Neural cell (in vitro differentiated cells): Measurements from ENCODE around the gene EFCAB8. TPM values are rescaled to one million over a fixed set of nuclear protein-coding genes. Genes with fewer than 3 reads are reported as not detected.

Experiments
- H2AFZ ChIP-seq: fragments of 200-600, 300-800 bp; sonication (generic), shearing (Covaris generic); 2 replicates; pipeline ENCODE4 v1.6.0; 2014; ENCODE audit warnings: low read depth, mild to moderate bottlenecking, antibody characterized with exemption, low read length, moderate library complexity
- H3F3A ChIP-seq: fragments of 200-600 bp; shearing (Covaris generic); 2 replicates; pipeline ENCODE4 v1.6.1; 2016; ENCODE audit warnings: mild to moderate bottlenecking, moderate library complexity, mixed read lengths, antibody characterized with exemption, low read length; ENCODE audit not compliant: insufficient read depth, poor library complexity, severe bottlenecking
- H3K27ac ChIP-seq: fragments of 200-600, 300-800 bp; sonication (generic), shearing (Covaris generic); 2 replicates; pipeline ENCODE4 v1.5.1; 2014; ENCODE audit warnings: mild to moderate bottlenecking, low read length, moderate library complexity
- H3K27me3 ChIP-seq: fragments of 300-800, 200-600 bp; sonication (generic), shearing (Covaris generic); 2 replicates; pipeline ENCODE4 v1.6.0; 2014; ENCODE audit warnings: mild to moderate bottlenecking, low read depth, low read length, moderate library complexity; ENCODE audit not compliant: insufficient read depth
- H3K36me3 ChIP-seq: fragments of 300-800, 200-600 bp; sonication (generic), shearing (Covaris generic); 2 replicates; pipeline ENCODE4 v1.5.1; 2014; ENCODE audit warnings: mild to moderate bottlenecking, antibody characterized with exemption, low read length, moderate library complexity; ENCODE audit not compliant: insufficient read depth
- H3K4me2 ChIP-seq: fragments of 300-800, 200-600 bp; sonication (generic), shearing (Covaris generic); 2 replicates; pipeline ENCODE4 v1.6.0; 2014; ENCODE audit warnings: mild to moderate bottlenecking, low read length
- H3K4me3 ChIP-seq: fragments of 300-800, 200-600 bp; sonication (generic), shearing (Covaris generic); 2 replicates; pipeline ENCODE4 v1.5.1; 2014; ENCODE audit warnings: mild to moderate bottlenecking, low read length, moderate library complexity
- H3K79me2 ChIP-seq: fragments of 200-600 bp; shearing (Covaris generic); replicated peaks from 2 replicates; pipeline ENCODE4 v1.6.0; 2014; ENCODE audit warnings: mild to moderate bottlenecking, low read length, moderate library complexity; ENCODE audit not compliant: insufficient read depth
- H3K9ac ChIP-seq: fragments of 300-800, 200-600 bp; sonication (generic), shearing (Covaris generic); 2 replicates; pipeline ENCODE4 v1.6.1; 2016; ENCODE audit warnings: mild to moderate bottlenecking, low read length, mixed read lengths
- H3K9me2 ChIP-seq: fragments of 200-600 bp; shearing (Covaris generic); 2 replicates; pipeline ENCODE4 v1.6.1; 2016; ENCODE audit warnings: mild to moderate bottlenecking, low read length, mixed read lengths; ENCODE audit not compliant: insufficient read depth
- H3K9me3 ChIP-seq: fragments of 200-600, 300-800 bp; sonication (generic), shearing (Covaris generic); 2 replicates; pipeline ENCODE4 v1.6.1; 2016; ENCODE audit warnings: mild to moderate bottlenecking, mixed run types, low read length, moderate library complexity, mixed read lengths
- H4K20me1 ChIP-seq: fragments of 200-600 bp; shearing (Covaris generic); 2 replicates; pipeline ENCODE4 v1.6.1; 2016; ENCODE audit warnings: mild to moderate bottlenecking, mixed run types; ENCODE audit not compliant: insufficient read depth
- CTCF ChIP-seq: fragments of 450-650 bp; IDR thresholded peaks from 2 replicates; pipeline ENCODE4 v1.5.1; 2014; ENCODE audit warnings: antibody characterized with exemption, mild to moderate bottlenecking, moderate library complexity; ENCODE audit not compliant: poor library complexity, severe bottlenecking
- EP300 ChIP-seq: fragments of 450-650 bp; conservative IDR thresholded peaks from 2 replicates; pipeline ENCODE4 v1.6.1; 2014; ENCODE audit warnings: antibody characterized with exemption, mild to moderate bottlenecking, moderate library complexity; ENCODE audit not compliant: poor library complexity, severe bottlenecking
- EZH2 ChIP-seq: fragments of 200-600, 300-800 bp; shearing (Covaris generic), sonication (generic); IDR thresholded peaks from 2 replicates; pipeline ENCODE4 v1.6.1; 2014; ENCODE audit warnings: antibody characterized with exemption, low read length, borderline replicate concordance, mild to moderate bottlenecking; ENCODE audit not compliant: insufficient read depth, poor library complexity, severe bottlenecking
- MXI1 ChIP-seq: fragments of 450-650 bp; conservative IDR thresholded peaks from 2 replicates; pipeline ENCODE4 v1.6.1; 2014; ENCODE audit warnings: antibody characterized with exemption, mild to moderate bottlenecking; ENCODE audit not compliant: poor library complexity, severe bottlenecking
- POLR2AphosphoS5 ChIP-seq: IDR thresholded peaks from 2 replicates; pipeline ENCODE4 v1.6.1; 2012
- RAD21 ChIP-seq: fragments of 450-650 bp; conservative IDR thresholded peaks from 2 replicates; pipeline ENCODE4 v1.6.1; 2014; ENCODE audit warnings: antibody characterized with exemption, mild to moderate bottlenecking, moderate library complexity
- SMC3 ChIP-seq: fragments of 450-650 bp; conservative IDR thresholded peaks from 2 replicates; pipeline ENCODE4 v1.6.1; 2014; ENCODE audit warnings: antibody characterized with exemption, mild to moderate bottlenecking, moderate library complexity; ENCODE audit not compliant: poor library complexity
- TAF1 ChIP-seq: IDR thresholded peaks from 2 replicates; pipeline ENCODE4 v1.6.1; 2012; ENCODE audit warnings: low read depth
- polyA plus RNA-seq: library from polyadenylated mRNA; depleted of rRNA; stranded (reverse); fragments of >200 nt; gene quantifications from 2 replicates; pipeline ENCODE4 v1.2.3, GENCODE V29; 2014
- TF ChIP-seq, protein P1 (sequence below): IDR thresholded peaks from 2 replicates; pipeline ENCODE4 v1.6.1; 2012; ENCODE audit warnings: borderline replicate concordance

Gene EFCAB8
- polyA plus RNA-seq, 1 donor from 2014 or later: not detected

- Histone ChIP-seq H3K27ac (peak overlapping the region; percentile 14), H3K4me3 (peak overlapping the region; percentile 97), H3K9me2 (no peaks in the 10 kb centered on the region), H3K27me3 (no peaks in the 10 kb centered on the region), H2AFZ (no peak overlapping the region), H3K9ac (peak overlapping the region; percentile 18), H3K4me2 (no peak overlapping the region), H3F3A (no peaks in the 10 kb centered on the region), H3K36me3 (no peaks in the 10 kb centered on the region), H3K79me2 (peaks cover 57% of the 10 kb centered on the region), H4K20me1 (peaks cover 15% of the 10 kb centered on the region), H3K9me3 (no peaks in the 10 kb centered on the region)
- no peak for TF ChIP-seq EZH2
- TF ChIP-seq, protein P1, sequence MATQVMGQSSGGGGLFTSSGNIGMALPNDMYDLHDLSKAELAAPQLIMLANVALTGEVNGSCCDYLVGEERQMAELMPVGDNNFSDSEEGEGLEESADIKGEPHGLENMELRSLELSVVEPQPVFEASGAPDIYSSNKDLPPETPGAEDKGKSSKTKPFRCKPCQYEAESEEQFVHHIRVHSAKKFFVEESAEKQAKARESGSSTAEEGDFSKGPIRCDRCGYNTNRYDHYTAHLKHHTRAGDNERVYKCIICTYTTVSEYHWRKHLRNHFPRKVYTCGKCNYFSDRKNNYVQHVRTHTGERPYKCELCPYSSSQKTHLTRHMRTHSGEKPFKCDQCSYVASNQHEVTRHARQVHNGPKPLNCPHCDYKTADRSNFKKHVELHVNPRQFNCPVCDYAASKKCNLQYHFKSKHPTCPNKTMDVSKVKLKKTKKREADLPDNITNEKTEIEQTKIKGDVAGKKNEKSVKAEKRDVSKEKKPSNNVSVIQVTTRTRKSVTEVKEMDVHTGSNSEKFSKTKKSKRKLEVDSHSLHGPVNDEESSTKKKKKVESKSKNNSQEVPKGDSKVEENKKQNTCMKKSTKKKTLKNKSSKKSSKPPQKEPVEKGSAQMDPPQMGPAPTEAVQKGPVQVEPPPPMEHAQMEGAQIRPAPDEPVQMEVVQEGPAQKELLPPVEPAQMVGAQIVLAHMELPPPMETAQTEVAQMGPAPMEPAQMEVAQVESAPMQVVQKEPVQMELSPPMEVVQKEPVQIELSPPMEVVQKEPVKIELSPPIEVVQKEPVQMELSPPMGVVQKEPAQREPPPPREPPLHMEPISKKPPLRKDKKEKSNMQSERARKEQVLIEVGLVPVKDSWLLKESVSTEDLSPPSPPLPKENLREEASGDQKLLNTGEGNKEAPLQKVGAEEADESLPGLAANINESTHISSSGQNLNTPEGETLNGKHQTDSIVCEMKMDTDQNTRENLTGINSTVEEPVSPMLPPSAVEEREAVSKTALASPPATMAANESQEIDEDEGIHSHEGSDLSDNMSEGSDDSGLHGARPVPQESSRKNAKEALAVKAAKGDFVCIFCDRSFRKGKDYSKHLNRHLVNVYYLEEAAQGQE: no peak
- TF ChIP-seq EP300: no peak
- TF ChIP-seq SMC3: no peak
- TF ChIP-seq RAD21: no peak
- no peak for TF ChIP-seq POLR2AphosphoS5
- no peak for TF ChIP-seq CTCF
- no peak for TF ChIP-seq MXI1
- TF ChIP-seq TAF1: no peak
These were observed 36.5 kb upstream of the EFCAB8 start for GRCh38 chr20:32822225-32822624.

DNA sequence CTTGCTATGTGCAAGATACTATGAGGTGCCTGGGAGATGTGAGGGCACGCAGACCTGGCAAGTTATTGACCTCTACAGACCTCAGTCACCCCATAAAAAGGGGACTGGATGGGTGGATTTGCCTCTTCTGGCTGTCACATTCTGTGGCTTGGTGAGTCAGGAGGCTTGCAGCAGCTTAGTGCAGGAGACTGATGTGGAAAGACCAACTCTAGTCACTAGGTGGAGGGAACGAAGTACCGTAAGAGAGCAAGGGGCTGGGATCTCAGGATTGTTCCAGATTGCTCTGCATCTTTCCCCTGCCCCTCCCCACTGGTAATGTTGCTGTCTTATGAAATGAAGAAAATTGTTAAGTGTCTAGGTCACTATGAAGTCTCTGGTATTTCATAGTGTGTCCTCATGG, 35.6 kb upstream of the EFCAB8 start:
- no peaks in the 10 kb centered on the region for H3K9me2 ChIP-seq
- H3K4me3 ChIP-seq: peak overlapping the region; percentile 97
- H3K9ac ChIP-seq: no peak overlapping the region
- no peaks in the 10 kb centered on the region for H3K9me3 ChIP-seq
- peak overlapping the region; percentile 3 for H3K27ac ChIP-seq
- H3K79me2 ChIP-seq: peaks cover 62% of the 10 kb centered on the region
- H3K4me2 ChIP-seq: no peak overlapping the region
- TF ChIP-seq RAD21 (no peak), EP300 (no peak), POLR2AphosphoS5 (no peak), TAF1 (no peak), EZH2 (no peak), MXI1 (no peak)
- no peaks in the 10 kb centered on the region for H3K27me3 ChIP-seq
- no peaks in the 10 kb centered on the region for H3F3A ChIP-seq
- H2AFZ ChIP-seq: no peak overlapping the region
- H4K20me1 ChIP-seq: peaks cover 15% of the 10 kb centered on the region
- no peaks in the 10 kb centered on the region for H3K36me3 ChIP-seq
